ENCODE data around the gene DNAJB2. TPM values are rescaled to one million over a fixed set of nuclear protein-coding genes. Genes with fewer than 3 reads are reported as not detected.
"Not testable (repeated sequence)": the region's sequence is repeated elsewhere in the genome, so short reads cannot be mapped to it uniquely, and the experiment has no call there.

DNAJB2 gene
- total RNA-seq, 4 donors from 2014 or later, result 125 to 152 (median 140) TPM

- TF ChIP-seq CTCF (IDR thresholded peaks at IDR 0.05) (no peak), POLR2A (IDR thresholded peaks at IDR 0.05) (peak in 1 of 2 donors; percentile 80)
- peak within 1 kb of the TSS; percentile 57 for H3K4me3 ChIP-seq (ENCODE audit: low read depth, poor library complexity, severe bottlenecking)
- 1% methylated on average over 16 to 37 of the region's 76 CpGs for WGBS, 2 donors
- DNase-seq (ENCODE audit: low spot score in 2 of 2), result peak; percentile 80 to 96
- intact Hi-C loops (cut with DNase I; ENCODE audit: low total_unique reads), result no loop called here
Measured at GRCh38 chr2:219253753-219254589, 25.2 kb upstream of the DNAJB2 start, which contains the start of gene TUBA4A. Gene TUBA4A (minus strand): TSS chr2:219253918. CDS start chr2:219253858, 60 bp downstream.

- intact Hi-C loops (cut with DNase I; ENCODE audit: low total_unique reads), result no loop called here
- peak overlapping the region; percentile 24 for H3K4me3 ChIP-seq (ENCODE audit: low read depth, poor library complexity, severe bottlenecking)
- no peak for DNase-seq (ENCODE audit: low spot score in 2 of 2)
- WGBS, 2 donors, result 20 to 21% methylated on average over 12 of the region's 12 CpGs
- no peak for TF ChIP-seq POLR2A (IDR thresholded peaks at IDR 0.05)
- TF ChIP-seq CTCF (IDR thresholded peaks at IDR 0.05), result no peak
Measured at GRCh38 chr2:219254590-219255201, 24.5 kb upstream of the DNAJB2 start.

- H3K4me3 ChIP-seq (ENCODE audit: low read depth, poor library complexity, severe bottlenecking); intact Hi-C loops (cut with DNase I; ENCODE audit: low total_unique reads); DNase-seq (ENCODE audit: low spot score in 2 of 2): not testable (repeated sequence)
- WGBS, 2 donors, result 86 to 88% methylated on average over 10 of the region's 10 CpGs
Measured at GRCh38 chr2:219258942-219259341, 20.2 kb upstream of the DNAJB2 start.

GRCh38 chr2:219261024-219261855 lies 17.9 kb upstream of the DNAJB2 start:
- intact Hi-C loops (cut with DNase I; ENCODE audit: low total_unique reads), result no loop called here
- H3K4me3 ChIP-seq (ENCODE audit: low read depth, poor library complexity, severe bottlenecking), result no peak overlapping the region
- WGBS, 2 donors, result 68 to 73% methylated on average over 5 of the region's 5 CpGs
- TF ChIP-seq POLR2A (IDR thresholded peaks at IDR 0.05) (no peak), CTCF (IDR thresholded peaks at IDR 0.05) (no peak)
- no peak for DNase-seq (ENCODE audit: low spot score in 2 of 2)

GRCh38 chr2:219266232-219266631 lies 12.9 kb upstream of the DNAJB2 start:
- DNase-seq (ENCODE audit: low spot score in 2 of 2), result no peak
- 65 to 67% methylated on average over 4 to 5 of the region's 5 CpGs for WGBS, 2 donors
- H3K4me3 ChIP-seq (ENCODE audit: low read depth, poor library complexity, severe bottlenecking), result no peak overlapping the region
- intact Hi-C loops (cut with DNase I; ENCODE audit: low total_unique reads), result no loop called here
- no peak for TF ChIP-seq CTCF (IDR thresholded peaks at IDR 0.05)
- no peak for TF ChIP-seq POLR2A (IDR thresholded peaks at IDR 0.05)

- WGBS, 2 donors, result 67 to 89% methylated on average over 1 of the region's 1 CpG
- no peak overlapping the region for H3K4me3 ChIP-seq (ENCODE audit: low read depth, poor library complexity, severe bottlenecking)
- no peak for DNase-seq (ENCODE audit: low spot score in 2 of 2)
- intact Hi-C loops (cut with DNase I; ENCODE audit: low total_unique reads), result no loop called here
- TF ChIP-seq CTCF (IDR thresholded peaks at IDR 0.05) (no peak), POLR2A (IDR thresholded peaks at IDR 0.05) (no peak)
Measured at GRCh38 chr2:219266886-219267285, 12.3 kb upstream of the DNAJB2 start.

All from lower leg skin (tissue), 4 donors.